HG02642 (cell line): ENCODE results near the gene MVB12B.
A peak's percentile ranks its signal among the peaks of the same experiment; 100 is the strongest.

Experiments used
- ATAC-seq: cut with Tn5 transposase; IDR thresholded peaks from one replicate; pipeline ENCODE4 v1.9.1; 2021; ENCODE audit warnings: mild to moderate bottlenecking; ENCODE audit not compliant: unreplicated experiment, poor library complexity

The MVB12B gene

GRCh38 chr9:126378761-126379160, 52.1 kb downstream of the MVB12B start:
- ATAC-seq: no peak

GRCh38 chr9:126379661-126380360, 53.2 kb downstream of the MVB12B start:
- no peak for ATAC-seq

GRCh38 chr9:126380447-126380846, 53.8 kb downstream of the MVB12B start:
- ATAC-seq: no peak

DNA sequence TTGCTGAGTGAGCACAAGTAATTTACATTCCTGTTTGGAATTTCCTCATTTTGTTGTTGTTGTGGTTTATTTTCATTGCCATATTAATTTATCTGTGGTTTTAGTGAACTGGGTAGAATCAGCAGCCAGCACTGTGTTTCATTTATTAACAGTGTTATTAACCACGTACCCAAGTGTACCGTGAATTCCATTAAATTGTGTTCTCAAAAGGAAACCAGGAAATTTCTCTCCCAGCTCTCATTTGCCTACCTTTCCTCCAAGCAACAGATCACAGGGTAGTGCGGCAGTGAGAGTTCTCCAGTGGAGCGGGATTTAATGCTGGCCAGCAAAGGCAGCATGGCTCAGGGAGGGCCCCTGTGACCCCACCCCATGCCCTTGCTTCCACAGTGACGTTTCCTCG, 54.6 kb downstream of the MVB12B start:
- ATAC-seq: no peak

DNA sequence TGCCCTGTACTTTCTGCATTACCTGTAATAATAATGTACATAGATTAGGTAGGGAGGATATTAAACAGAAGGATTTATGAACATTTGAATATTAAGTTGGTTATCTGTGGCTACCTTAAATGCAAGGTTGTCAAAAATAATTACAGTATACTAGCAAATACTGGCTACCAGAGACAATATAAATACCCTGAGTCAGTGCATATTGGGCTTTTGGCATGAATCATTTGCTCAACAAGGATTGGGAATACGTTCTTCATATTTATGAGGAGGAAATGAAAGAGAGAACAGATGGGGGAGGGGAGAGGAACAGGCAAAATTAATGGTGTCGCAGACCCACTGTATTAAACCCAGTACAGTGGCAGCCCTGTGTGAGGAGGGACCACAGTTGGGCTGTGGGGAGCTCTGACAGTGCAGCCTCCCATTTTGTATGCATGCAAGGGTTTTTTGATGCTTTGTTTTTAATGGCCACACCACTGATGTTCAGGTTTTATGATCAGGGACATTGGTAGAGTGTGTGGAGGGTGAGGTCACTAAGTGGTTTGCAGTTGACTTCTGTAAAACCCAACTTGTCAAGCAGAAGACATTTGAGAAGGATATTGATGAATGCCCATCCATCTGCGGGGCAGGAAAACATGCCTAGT, 56.9 kb downstream of the MVB12B start:
- no peak for ATAC-seq

GRCh38 chr9:126384926-126385325, 58.3 kb downstream of the MVB12B start:
- no peak for ATAC-seq

DNA sequence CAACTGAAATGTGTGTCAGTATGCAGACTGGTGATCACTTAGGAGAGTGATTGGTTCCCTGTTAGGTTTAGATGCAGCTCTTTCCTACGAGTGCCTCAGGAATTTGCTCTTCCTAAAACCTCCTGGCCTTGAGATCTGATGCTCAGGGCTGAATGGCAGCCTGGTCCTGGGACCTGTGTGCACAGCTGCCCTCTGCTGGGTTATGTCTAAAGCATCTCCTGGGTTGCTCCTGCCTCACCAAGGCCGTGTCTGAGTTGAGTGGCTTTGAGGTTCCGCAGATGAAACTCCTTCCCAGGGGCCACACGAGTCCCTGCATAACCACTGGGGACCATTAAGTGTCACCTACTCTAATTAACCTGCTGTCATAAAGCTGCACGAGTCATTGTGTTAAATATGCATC, 59.5 kb downstream of the MVB12B start:
- ATAC-seq: no peak

DNA sequence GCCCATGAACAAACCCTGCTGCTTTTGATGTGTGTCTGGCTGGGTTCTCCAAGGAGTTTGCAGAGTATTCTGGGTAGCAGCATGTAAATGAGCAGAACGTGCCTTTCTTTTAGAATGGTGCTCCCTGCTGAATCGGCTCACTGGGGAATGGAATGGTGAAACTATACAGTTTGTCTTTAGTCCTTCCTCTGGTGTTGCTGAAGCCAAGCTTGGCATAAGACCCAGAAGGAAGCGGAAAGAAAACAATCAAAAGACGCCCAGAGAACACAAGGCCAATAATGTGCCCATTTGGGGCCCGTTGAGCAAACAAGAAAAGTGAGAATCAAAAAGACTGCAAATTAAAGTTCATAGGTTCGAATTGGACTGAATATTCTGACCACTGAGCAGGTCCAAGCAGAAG, 60.1 kb downstream of the MVB12B start:
- ATAC-seq: no peak

- no peak for ATAC-seq
These were observed 62.5 kb downstream of the MVB12B start for GRCh38 chr9:126388964-126389708.

DNA sequence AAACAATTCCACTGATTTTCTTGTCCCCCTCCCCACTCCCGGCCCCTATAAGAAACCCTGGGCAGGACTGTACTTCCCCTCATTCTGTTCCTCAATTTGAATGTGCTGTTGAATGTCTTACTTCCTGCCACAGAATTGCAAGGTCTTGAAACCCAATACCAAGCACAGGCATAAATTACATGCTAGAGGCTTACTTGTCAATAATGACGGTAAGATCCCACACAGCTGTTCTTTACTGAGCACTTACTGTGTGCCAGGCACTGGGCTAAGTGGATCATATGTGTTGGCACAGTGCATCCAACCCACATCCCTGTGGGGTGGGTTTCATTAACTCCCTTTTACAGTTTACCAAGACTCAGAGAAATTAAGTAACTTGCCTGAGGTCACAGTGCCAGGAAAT, 63.4 kb downstream of the MVB12B start:
- no peak for ATAC-seq

DNA sequence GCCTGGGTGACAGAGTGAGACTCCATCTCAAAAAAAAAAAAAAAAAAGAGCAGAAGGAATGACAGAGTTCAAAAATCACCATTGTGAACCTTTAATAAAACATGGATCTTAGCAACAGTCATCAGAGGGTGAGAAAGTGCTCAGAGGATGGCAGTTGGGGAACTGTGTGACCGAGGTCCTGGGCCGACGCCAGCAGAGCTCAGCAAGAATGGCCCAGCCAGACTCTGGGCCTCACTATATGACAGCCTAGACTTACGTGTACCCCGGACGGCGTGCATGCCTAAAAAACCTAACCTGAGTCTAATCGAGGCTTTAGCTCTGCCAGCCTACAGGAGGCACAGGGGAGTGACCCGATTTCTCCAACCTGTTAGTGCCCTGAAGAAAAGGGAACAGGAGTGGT, 64.3 kb downstream of the MVB12B start:
- ATAC-seq: no peak

DNA sequence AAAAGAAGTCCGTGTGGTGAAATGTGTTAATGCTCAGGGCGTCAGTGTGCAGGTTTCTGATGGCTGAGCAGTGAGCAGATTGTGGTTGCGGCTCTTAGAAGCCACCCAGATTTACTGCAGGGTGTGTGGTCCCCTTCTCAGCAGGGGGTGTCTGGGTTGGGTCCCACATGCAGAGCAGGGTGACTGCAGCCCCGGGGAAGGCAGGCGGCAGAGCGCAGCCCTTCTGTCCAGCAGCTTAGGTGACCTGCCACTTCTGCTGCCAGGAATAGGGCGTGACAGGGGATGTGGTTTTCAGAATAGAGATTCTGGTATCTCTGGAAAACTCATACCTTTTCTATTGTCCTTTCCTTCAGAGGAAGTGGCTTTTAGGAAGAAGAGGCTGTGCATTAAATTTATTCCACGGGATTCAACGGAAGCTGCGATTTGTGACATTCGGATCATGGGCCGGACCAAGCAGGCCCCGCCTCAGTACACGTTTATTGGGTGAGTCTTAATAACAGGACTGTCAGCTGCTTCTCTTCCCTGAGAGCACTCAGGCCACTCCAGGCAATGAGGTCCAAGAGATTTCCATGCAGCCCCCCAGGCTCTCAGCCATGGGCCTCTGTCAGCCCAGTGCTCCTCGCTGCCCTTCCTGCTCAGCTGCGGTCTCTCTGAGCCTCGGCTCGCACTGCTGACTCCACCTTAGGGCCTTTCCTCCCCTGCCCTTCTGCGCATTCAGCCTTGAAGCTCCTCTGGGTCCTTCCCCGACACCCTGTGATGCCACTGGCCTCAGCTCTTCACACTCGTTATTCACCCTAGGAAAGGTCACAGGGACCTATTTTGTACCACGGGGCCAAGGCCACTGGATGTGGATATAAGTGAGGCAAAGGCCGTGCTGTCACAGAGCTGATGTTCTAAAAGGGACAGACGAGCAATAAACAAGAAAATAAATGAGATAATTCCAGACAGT, 65.4 kb downstream of the MVB12B start:
- ATAC-seq: no peak

DNA sequence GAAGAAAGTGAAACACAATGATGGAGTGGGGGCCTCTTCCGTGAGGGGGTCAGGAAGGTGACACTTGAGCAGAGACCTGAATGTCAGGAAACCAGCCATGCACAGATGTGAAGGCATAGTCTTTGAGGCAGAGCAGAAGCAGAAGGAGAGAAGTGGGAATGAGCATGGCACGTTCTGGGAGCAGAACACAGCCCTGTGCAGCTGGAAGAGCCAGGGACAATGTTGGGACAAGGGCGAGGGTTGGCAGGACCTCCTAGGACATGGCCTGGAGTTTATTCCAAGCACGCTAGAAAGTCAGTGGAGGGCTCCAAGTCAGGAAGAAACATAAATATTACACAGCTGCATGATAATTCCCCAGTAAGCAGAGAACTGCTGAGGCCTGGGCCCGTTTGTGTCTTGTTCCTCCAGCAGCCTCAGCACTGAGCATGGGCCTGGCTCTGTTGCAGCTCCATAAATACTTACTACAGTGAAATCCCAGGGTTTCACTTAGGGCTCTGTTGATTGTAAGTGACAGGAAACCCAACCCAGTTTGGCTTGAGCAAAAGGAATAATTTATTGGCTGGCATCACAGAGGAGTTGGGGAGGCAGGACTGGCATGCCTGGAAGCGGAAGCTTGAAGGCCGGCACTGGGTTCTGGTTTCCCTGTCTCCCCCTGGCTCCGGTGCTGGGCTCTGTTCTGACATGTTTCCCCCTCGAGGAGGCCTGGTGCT, 66.2 kb downstream of the MVB12B start:
- no peak for ATAC-seq

GRCh38 chr9:126393876-126394275, 67.2 kb downstream of the MVB12B start:
- ATAC-seq: no peak

DNA sequence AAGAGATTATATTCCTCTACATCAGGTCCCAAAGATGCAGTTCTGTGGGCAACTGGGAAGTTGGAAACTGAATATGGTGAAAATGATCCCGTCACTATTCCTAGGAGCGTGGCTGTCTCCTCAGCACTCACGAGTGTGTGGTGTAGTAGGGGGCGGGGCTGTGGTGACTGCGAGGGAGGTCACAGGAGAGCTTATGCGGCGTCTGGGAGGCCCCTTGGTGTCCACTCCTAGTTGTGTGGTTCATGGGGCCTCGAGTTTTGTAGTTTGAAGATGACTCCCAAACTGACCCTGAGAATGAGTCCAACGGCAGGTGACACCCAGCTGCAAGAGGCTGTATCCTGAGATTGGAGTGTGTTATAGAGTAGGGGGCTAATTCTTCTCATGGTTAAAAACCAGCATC, 68.2 kb downstream of the MVB12B start:
- no peak for ATAC-seq

DNA sequence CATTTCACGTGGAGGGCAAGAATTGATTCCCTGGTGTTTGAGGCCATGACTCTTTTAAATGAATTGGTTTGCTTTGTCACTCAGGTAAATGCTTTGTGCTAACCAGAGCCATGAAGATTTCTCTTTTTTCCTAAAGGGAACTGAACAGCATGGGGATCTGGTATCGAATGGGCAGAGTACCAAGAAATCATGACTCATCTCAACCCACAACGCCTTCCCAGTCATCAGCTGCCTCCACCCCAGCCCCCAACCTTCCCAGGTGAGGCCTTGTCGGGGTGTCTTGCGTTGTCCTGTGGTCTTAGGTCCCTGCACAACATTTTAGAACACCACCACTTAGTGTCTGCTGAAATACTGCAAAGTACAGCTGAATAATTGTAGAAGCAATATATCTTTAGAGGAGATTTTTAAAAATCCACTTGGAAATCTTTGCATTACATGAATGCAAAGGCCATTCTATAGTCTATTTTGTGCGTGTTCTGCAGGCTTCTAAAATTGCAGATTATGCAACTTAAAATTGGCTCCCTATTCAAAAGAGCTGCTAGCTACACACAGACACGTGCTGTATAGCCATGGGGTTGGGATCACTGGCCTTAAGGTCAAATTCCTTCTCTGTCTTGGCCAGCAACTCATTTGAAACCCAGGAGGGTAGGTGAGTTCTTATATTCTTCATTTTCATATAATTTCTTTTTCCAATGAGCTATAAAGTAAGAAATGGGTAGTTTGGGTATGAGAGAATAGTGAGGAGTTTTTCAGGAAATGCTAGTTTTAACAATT, 69.0 kb downstream of the MVB12B start:
- ATAC-seq: no peak

DNA sequence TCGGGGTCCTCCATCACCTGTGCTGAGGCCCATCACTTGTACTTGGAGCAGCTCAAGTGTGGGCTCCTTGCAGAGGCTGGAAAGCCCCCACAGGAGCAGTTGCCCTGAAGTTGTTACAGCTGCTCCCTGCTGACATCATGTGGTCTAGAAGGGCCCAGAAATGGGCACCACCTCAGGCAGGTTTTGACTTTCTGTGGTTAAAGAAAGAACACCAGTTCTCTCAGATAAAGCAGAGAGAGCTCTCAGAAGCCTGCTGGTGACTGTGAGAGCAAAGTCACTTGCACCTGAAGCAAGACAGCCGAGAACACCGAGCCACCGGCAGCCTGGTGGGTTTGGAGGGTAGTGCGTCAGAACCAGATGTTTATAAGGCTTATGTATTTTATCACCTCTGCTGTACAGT, 70.4 kb downstream of the MVB12B start:
- ATAC-seq: peak; percentile 87

GRCh38 chr9:126398403-126399058, 71.9 kb downstream of the MVB12B start:
- ATAC-seq: no peak

GRCh38 chr9:126399251-126399650, 72.6 kb downstream of the MVB12B start:
- ATAC-seq: no peak
